Activated CD4-positive, alpha-beta memory T cell treated with anti-CD3 and anti-CD28 coated beads, Interleukin-2, amount 10 ng/mL, durations not matched to agents 7 days and 5 days (primary cell): ENCODE results near the gene FGF6. TPM values are rescaled to one million over a fixed set of nuclear protein-coding genes. Genes with fewer than 3 reads are reported as not detected.

Experiments
- CTCF ChIA-PET: fragments of 350-600 bp; sonication (Branson Sonifier 250); formaldehyde crosslinking; loops from one replicate; lab custom pipeline; 2021; ENCODE audit warnings: antibody characterized with exemption, inconsistent platforms; lab: Charles Lee
- POLR2A ChIA-PET: fragments of 350-600 bp; sonication (Branson Sonifier 250); formaldehyde crosslinking; loops from one replicate; lab custom pipeline; 2021; ENCODE audit warnings: antibody characterized with exemption; lab: Charles Lee
- DNase-seq: peaks from one replicate; pipeline ENCODE4 v3.0.0-alpha.2; 2020
- H3K27ac Mint-ChIP-seq: one replicate; pipeline ENCODE4 v1.8.0; 2021; ENCODE audit warnings: mild to moderate bottlenecking, mixed read lengths
- H3K27me3 Mint-ChIP-seq: one replicate; pipeline ENCODE4 v1.8.0; 2021; ENCODE audit warnings: mixed read lengths
- H3K36me3 Mint-ChIP-seq: one replicate; pipeline ENCODE4 v1.8.0; 2021; ENCODE audit warnings: low read depth, mixed read lengths
- H3K4me1 Mint-ChIP-seq: one replicate; pipeline ENCODE4 v1.8.0; 2021; ENCODE audit warnings: mixed read lengths
- H3K4me3 Mint-ChIP-seq: one replicate; pipeline ENCODE4 v1.8.0; 2021; ENCODE audit warnings: mild to moderate bottlenecking, mixed read lengths
- H3K9me3 Mint-ChIP-seq: one replicate; pipeline ENCODE4 v1.8.0; 2021; ENCODE audit warnings: mixed read lengths
- total RNA-seq, 2 experiments: library from RNA; stranded (reverse); gene quantifications; one replicate each; pipeline ENCODE4 v1.2.3, GENCODE V29; 2021

FGF6 gene, protein sequence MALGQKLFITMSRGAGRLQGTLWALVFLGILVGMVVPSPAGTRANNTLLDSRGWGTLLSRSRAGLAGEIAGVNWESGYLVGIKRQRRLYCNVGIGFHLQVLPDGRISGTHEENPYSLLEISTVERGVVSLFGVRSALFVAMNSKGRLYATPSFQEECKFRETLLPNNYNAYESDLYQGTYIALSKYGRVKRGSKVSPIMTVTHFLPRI
- total RNA-seq, result not detected

DNA sequence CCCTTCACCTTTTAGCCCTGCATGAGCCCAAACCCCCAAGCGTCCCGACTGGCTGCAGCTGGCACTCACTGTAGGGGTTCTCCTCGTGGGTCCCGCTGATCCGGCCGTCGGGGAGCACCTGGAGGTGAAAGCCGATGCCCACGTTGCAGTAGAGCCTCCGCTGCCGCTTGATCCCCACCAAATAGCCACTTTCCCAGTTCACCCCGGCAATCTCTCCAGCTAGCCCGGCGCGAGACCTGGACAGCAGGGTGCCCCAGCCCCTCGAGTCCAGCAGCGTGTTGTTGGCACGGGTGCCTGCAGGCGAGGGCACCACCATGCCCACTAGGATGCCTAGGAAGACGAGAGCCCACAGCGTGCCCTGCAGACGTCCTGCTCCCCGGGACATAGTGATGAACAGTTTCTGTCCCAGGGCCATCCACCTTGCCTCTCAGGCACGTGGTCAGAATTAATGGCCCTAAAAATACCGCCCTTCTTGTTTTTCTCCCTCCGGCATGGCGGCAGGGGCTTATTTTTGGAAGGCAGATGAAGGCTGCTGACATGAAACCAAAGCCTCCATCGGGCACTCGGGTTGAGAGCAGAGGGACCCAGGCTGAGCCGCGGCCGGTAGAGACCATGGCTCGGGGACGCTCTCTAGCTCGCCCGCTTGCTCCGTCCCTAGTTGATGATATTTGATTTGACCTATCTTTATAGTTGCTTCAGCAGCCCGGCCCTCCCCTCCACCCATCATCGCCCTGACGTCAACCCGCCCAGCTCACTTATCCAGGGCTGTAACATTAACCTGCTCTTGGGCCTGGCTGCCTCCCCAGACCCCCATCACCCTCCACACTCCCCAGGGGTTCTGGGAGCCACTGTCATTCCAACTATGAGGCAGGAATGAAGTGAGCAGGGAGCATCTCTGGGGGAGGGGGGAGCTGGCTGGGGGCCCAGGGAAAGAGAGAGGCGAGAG, at the start of gene FGF6:
Gene FGF6, minus strand, starts transcription at position 660 of the 946 bp plus-strand sequence. Its CDS starts 245 bp downstream, at position 415.
- no peak for DNase-seq
- Mint-ChIP-seq H3K4me3 (no peak within 1 kb of the TSS), H3K27me3 (peaks cover 29% of the 10 kb centered on the region), H3K9me3 (no peaks in the 10 kb centered on the region), H3K4me1 (no peaks in the 10 kb centered on the region), H3K36me3 (no peaks in the 10 kb centered on the region), H3K27ac (no peak within 1 kb of the TSS)
- CTCF ChIA-PET, result no interaction called here
- POLR2A ChIA-PET, result no interaction called here

GRCh38 chr12:4490973-4491372, 45.4 kb upstream of the FGF6 start:
- Mint-ChIP-seq H3K4me1 (peaks cover 3% of the 10 kb centered on the region), H3K36me3 (peaks cover 31% of the 10 kb centered on the region), H3K27me3 (no peaks in the 10 kb centered on the region), H3K9me3 (no peaks in the 10 kb centered on the region), H3K27ac (no peak overlapping the region), H3K4me3 (no peak overlapping the region)
- DNase-seq, result no peak
- POLR2A ChIA-PET, result no interaction called here
- CTCF ChIA-PET, result no interaction called here

DNA sequence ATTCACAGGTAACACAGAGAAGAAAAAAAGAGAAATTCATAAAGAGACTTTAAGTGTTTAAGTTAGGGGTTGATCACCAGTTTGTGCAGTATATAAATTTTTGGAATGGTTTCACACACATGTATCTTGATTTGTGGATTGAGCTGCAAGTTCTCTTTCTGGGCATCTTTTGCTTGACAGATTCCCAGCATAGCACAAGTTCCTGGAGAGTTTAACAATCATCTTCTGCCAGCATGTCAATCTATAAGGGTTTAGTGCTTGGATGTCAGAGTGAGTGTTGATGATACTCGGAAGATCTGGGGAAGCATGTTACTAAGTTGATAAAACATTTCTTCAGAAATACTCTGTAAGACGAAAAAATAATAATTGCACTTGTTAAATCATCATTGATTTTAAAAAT, 43.9 kb upstream of the FGF6 start:
- POLR2A ChIA-PET, result no interaction called here
- Mint-ChIP-seq H3K4me3 (no peak overlapping the region), H3K9me3 (no peaks in the 10 kb centered on the region), H3K27me3 (no peaks in the 10 kb centered on the region), H3K27ac (no peak overlapping the region), H3K4me1 (peaks cover 2% of the 10 kb centered on the region), H3K36me3 (peaks cover 26% of the 10 kb centered on the region)
- CTCF ChIA-PET, result no interaction called here
- DNase-seq, result no peak

GRCh38 chr12:4486980-4487379, 41.4 kb upstream of the FGF6 start:
- H3K4me1 Mint-ChIP-seq, result peaks cover 2% of the 10 kb centered on the region
- ChIA-PET POLR2A (no interaction called here), CTCF (no interaction called here)
- H3K27ac Mint-ChIP-seq, result no peak overlapping the region
- DNase-seq, result no peak
- H3K4me3 Mint-ChIP-seq, result no peak overlapping the region
- peaks cover 24% of the 10 kb centered on the region for H3K36me3 Mint-ChIP-seq
- no peaks in the 10 kb centered on the region for H3K27me3 Mint-ChIP-seq
- no peaks in the 10 kb centered on the region for H3K9me3 Mint-ChIP-seq

- H3K36me3 Mint-ChIP-seq, result peaks cover 24% of the 10 kb centered on the region
Observed at GRCh38 chr12:4486049-4486699, 40.6 kb upstream of the FGF6 start.

DNA sequence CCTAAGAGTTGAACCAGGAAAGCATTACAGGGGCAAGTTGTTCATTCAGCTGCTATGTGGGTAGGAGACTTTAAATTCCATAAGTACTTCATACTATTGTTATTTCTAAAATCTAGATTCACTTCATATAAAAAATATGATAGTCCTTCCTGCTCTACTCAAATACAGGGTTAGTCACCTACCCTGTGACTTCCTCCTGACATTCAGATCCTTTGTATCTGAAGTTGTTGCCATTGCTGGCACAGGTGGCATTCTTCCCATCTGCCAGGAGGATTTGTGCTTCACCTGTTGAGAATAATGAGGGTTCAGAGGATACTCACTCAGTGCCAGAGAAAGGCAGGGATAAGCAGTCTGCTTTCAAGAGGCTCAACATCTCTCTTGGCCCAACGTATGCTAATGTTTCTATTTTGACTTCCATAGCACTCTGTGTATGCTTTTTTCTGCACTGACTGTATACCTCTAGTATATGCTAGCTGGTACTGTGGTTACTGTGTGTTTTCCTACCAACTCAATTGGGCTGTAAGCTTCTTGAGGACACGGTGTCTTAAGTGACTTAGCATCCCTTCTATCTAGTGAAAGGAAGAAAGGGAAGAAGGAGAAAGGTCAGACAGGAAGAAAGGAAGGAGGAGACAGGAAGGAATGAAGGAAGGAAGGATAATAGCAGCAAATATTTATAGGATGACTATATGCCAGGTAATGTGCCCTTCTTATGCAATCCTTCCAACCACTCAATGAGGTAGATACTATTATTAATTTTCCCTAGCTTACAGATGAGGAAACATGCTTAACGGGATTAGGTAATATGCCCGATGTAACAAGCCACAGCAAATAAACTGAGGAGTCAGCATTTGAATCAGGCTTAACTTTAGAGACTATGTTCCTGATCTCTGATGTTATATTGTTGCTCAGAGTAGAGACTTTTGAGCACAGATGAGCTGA, 38.5 kb upstream of the FGF6 start:
- Mint-ChIP-seq H3K36me3 (peaks cover 10% of the 10 kb centered on the region), H3K27ac (no peak overlapping the region), H3K4me3 (no peak overlapping the region), H3K27me3 (peaks cover 4% of the 10 kb centered on the region), H3K9me3 (peaks cover 8% of the 10 kb centered on the region), H3K4me1 (peaks cover 2% of the 10 kb centered on the region)
- no peak for DNase-seq
- ChIA-PET CTCF (no interaction called here), POLR2A (interaction anchor here (0.7 to 1.8 kb wide), 2 partner anchors 12 to 104 kb away, joined by 3 read pairs; partner anchors contain the start of gene FGF23)

More at GRCh38 chr12:4486049-4486699, 40.6 kb upstream of the FGF6 start:
- no peak overlapping the region for H3K27ac Mint-ChIP-seq
- H3K27me3 Mint-ChIP-seq, result no peaks in the 10 kb centered on the region
- peaks cover 2% of the 10 kb centered on the region for H3K4me1 Mint-ChIP-seq
- no peaks in the 10 kb centered on the region for H3K9me3 Mint-ChIP-seq
- ChIA-PET POLR2A (no interaction called here), CTCF (no interaction called here)
- no peak for DNase-seq
- no peak overlapping the region for H3K4me3 Mint-ChIP-seq

DNA sequence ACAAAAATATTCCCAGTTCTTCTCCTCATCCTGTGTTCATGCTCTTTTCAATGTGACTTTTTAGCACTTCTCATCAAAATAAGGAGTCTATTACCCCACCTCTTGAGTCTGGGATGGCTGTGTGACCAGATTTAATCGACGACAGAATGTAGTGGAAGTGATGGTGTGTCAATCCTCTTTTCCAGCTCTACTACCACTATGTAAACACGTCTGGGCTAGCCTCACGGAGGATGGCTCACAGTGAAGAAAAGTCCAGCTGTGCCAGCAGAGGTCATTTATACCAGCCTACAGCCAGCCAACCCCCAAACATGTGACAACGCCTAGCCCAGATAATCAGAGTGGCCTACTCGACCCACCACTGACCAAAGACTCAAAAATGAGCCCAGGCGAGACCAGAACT, 37.3 kb upstream of the FGF6 start:
- Mint-ChIP-seq H3K9me3 (peaks cover 10% of the 10 kb centered on the region), H3K36me3 (peaks cover 5% of the 10 kb centered on the region), H3K27ac (no peak overlapping the region), H3K27me3 (peaks cover 12% of the 10 kb centered on the region), H3K4me1 (peaks cover 2% of the 10 kb centered on the region), H3K4me3 (no peak overlapping the region)
- ChIA-PET POLR2A (interaction anchor here (1.8 kb wide), 1 partner anchor 103 kb away, joined by 3 read pairs; the partner anchor contains the start of gene FGF23), CTCF (no interaction called here)
- DNase-seq, result no peak

- CTCF ChIA-PET, result no interaction called here
Observed at GRCh38 chr12:4478933-4479332, 33.3 kb upstream of the FGF6 start.

GRCh38 chr12:4477129-4477528, 31.5 kb upstream of the FGF6 start:
- H3K4me3 Mint-ChIP-seq, result no peak overlapping the region
- POLR2A ChIA-PET, result no interaction called here
- no peaks in the 10 kb centered on the region for H3K4me1 Mint-ChIP-seq
- DNase-seq, result no peak
- peaks cover 10% of the 10 kb centered on the region for H3K9me3 Mint-ChIP-seq
- H3K27me3 Mint-ChIP-seq, result peaks cover 54% of the 10 kb centered on the region
- H3K27ac Mint-ChIP-seq, result no peak overlapping the region
- H3K36me3 Mint-ChIP-seq, result no peaks in the 10 kb centered on the region
- CTCF ChIA-PET, result no interaction called here

More at GRCh38 chr12:4478933-4479332, 33.3 kb upstream of the FGF6 start:
- Mint-ChIP-seq H3K27ac (no peak overlapping the region), H3K9me3 (peaks cover 10% of the 10 kb centered on the region), H3K36me3 (no peaks in the 10 kb centered on the region), H3K27me3 (peaks cover 44% of the 10 kb centered on the region), H3K4me3 (no peak overlapping the region), H3K4me1 (no peaks in the 10 kb centered on the region)
- POLR2A ChIA-PET, result no interaction called here
- no peak for DNase-seq

DNA sequence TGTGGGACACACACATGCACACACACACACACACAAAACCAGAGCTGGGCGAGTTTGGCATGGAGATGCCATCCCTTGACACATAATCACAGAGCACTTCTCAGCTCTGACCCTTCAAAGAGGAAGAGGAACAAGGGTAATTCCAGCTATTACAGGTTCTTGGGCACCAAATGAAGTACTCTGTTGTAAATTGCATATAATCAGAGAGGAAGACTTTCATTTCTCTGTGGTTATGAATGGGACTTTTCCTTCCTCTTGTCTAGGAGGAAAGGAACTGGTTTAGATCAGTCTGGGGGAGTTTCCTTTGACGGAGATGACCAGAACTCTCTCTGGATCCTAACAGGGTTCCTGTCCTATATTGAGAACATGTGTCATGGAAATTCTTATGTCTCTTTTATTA, 26.4 kb upstream of the FGF6 start:
- H3K27ac Mint-ChIP-seq, result no peak overlapping the region
- peaks cover 45% of the 10 kb centered on the region for H3K27me3 Mint-ChIP-seq
- POLR2A ChIA-PET, result no interaction called here
- CTCF ChIA-PET, result no interaction called here
- no peaks in the 10 kb centered on the region for H3K36me3 Mint-ChIP-seq
- H3K4me3 Mint-ChIP-seq, result no peak overlapping the region
- H3K9me3 Mint-ChIP-seq, result no peaks in the 10 kb centered on the region
- no peak for DNase-seq
- H3K4me1 Mint-ChIP-seq, result no peaks in the 10 kb centered on the region

GRCh38 chr12:4471256-4471655, 25.6 kb upstream of the FGF6 start:
- Mint-ChIP-seq H3K27ac (no peak overlapping the region), H3K36me3 (no peaks in the 10 kb centered on the region), H3K4me3 (no peak overlapping the region), H3K4me1 (no peaks in the 10 kb centered on the region), H3K9me3 (no peaks in the 10 kb centered on the region), H3K27me3 (peaks cover 39% of the 10 kb centered on the region)
- DNase-seq, result no peak
- ChIA-PET CTCF (no interaction called here), POLR2A (interaction anchor here (1.3 kb wide), 1 partner anchor 12 kb away, joined by 3 read pairs; no protein-coding TSS in a partner anchor)

GRCh38 chr12:4468994-4469393, 23.4 kb upstream of the FGF6 start:
- Mint-ChIP-seq H3K27me3 (peaks cover 33% of the 10 kb centered on the region), H3K36me3 (no peaks in the 10 kb centered on the region), H3K27ac (no peak overlapping the region)

More at GRCh38 chr12:4468994-4469393, 23.4 kb upstream of the FGF6 start:
- ChIA-PET POLR2A (no interaction called here), CTCF (no interaction called here)
- H3K9me3 Mint-ChIP-seq, result no peaks in the 10 kb centered on the region
- H3K4me1 Mint-ChIP-seq, result no peaks in the 10 kb centered on the region
- no peak for DNase-seq
- H3K4me3 Mint-ChIP-seq, result no peak overlapping the region
